SIG-M5 treated with dmso at 0.1 percent for 504 hours (cell line): Measurements from ENCODE around the gene MAT2B.

Experiments
- DNase-seq: peaks from one replicate; lab custom pipeline; 2025; ENCODE audit not compliant: unreplicated experiment; lab: John Stamatoyannopoulos, UW

Gene MAT2B

GRCh38 chr5:163505368-163506094 lies at the start of gene MAT2B:
MAT2B (plus strand) TSS chr5:163505619; CDS start chr5:163505687, 68 bp downstream.
- DNase-seq: peak; percentile 96

- DNase-seq: no peak
Observed at GRCh38 chr5:163456029-163456589, 49.3 kb upstream of the MAT2B start.

DNA sequence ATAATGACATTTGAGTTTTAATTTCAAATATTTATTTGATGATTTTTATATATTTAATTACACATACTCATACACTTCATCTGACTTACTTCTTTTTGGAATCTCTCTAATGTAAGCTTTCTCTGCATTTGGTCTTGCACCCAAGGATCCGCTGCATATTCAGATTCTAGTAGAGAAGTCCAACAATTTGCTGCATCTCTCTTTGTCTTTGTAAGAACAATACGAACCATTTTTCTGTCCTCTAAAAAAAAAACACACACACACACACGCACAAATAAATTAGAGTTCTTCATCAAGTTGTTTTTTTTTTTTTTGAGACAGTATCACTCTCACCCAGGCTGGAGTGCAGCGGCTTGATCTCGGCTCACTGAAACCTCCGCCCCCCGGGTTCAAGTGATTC lies 48.6 kb upstream of the MAT2B start:
- no peak for DNase-seq

DNA sequence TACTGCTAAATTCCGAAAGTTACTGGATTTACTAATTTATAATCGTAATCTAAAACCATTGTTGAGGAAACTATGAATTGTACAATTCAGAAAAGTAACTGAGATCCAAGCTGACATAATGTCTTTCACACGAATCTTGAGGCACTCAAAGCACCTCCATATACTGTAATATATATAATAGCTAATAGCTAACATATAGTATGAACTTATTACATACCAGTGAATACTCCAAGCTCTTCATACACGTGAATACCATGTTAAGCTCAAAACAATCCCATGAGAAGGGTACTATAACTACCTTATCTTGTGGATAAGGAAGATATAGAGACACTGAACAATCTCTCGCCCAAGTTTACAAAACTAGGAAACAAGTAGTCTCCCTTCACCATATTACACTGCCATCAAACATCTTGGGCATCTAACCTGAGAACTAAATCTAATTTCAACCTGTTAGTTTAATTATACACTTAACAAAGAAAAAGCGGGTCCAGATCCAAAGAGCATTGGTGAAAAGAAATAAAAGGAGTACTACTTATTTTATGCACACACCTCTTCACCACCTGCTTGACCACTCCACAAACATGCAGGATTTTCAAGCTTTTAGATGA lies 46.5 kb upstream of the MAT2B start:
- DNase-seq: peak; percentile 32

- DNase-seq: peak; percentile 52
Observed at GRCh38 chr5:163459462-163459818, 46.0 kb upstream of the MAT2B start.

DNA sequence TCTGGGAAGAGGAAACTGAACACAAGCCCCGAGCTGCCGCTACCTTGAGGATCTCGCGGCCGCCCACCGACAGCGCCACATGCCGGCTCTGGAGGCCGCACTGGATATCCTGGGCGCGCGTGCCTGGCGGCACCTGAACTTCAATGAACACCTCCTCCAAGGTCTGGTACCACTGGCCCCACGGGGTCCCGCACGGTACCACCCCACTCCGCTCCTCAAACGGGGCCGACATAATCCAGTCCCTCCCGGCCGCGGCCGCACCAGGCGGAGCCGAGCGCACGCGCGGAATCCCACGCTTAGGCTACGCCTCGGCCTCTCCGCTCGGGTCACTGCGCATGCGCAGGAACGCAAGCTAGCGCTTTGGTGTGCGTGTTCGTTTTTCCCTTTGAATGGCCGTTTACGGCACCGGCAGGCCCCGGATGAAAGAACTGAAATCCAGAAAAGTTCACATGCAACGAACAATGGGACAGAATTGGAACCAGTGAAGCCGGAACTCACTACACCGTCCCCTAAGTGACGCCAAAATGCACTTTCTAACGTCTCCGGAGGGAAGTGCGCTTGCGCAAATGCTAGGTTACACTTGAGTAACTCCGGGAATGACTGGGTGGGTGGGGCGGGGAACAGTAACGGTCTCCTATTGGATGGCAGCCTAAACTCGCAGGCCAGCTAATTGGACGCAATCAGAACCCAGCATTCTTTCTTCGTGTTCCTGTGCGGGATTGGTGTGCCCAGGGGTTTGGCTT lies 45.4 kb upstream of the MAT2B start, which contains the start of gene NUDCD2:
NUDCD2 (minus strand) TSS at position 284 of the 743 bp plus-strand sequence; CDS start at position 232, 52 bp downstream.
- peak; percentile 99 for DNase-seq

- DNase-seq: peak; percentile 42
Observed at GRCh38 chr5:163460562-163461171, 44.8 kb upstream of the MAT2B start, which contains the start of gene HMMR. HMMR (plus strand) TSS chr5:163460632; CDS start chr5:163460693, 61 bp downstream.

- DNase-seq: no peak
Observed at GRCh38 chr5:163463063-163463435, 42.4 kb upstream of the MAT2B start.

- no peak for DNase-seq
Observed at GRCh38 chr5:163467682-163468081, 37.7 kb upstream of the MAT2B start.

DNA sequence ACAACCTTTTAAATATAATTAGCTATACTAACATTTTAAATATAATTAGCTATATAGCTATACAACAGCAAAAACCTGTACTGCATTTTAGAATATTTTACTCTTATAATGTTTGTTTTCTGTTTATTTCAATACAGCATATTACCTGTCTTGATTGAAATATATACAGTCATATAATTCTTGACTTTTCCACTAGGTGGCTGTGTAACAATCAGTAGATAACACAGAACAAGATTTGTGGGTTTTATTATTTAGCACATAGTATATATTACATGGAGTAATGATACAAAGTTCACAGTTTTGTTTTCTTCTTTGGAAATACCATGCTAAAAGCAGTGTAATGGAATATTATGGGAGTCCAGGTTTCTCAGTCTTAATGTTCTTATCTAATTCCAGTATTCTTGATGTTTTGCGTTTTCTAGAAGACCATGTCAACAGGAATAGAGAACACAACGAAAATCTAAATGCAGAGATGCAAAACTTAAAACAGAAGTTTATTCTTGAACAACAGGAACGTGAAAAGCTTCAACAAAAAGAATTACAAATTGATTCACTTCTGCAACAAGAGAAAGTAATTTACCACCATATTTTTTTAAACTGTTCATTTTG lies 31.7 kb upstream of the MAT2B start:
- no peak for DNase-seq

GRCh38 chr5:163475411-163475810 lies 30.0 kb upstream of the MAT2B start:
- peak; percentile 9 for DNase-seq

DNA sequence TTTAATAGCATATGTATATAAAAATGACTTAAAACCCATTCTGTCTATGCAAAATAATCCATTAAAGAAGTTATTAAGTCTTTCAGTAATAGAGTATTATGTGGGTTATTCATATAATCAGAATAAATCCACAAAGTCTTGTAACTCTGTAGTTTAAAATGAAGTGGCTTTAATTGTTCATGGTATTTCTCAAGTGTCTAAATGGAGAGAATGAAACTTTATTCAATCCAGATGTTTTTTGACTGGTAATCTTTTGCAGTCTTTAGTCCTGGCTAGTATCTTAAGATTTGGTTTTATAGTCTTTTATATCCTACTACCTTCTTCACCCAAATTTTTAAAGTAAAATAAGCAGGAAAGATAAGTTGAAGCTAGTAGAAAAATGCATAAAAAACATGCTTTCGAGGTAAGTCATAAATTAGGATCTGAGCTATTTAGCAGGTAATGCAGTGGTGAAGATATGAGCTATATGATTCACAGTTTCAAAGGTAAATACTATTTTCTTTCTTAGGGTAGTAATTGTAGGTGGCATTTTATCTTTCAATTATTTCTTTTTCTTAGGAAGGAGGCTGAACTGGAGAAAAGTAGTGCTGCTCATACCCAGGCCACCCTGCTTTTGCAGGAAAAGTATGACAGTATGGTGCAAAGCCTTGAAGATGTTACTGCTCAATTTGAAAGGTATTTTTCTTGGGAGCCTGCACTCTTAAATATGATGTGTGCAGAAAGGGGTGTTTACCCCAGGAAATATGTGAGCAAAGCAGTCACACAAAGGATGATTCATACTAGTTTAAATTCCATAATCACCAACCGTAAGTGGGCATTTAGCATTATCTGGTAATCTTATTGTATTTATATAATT lies 27.1 kb upstream of the MAT2B start:
- no peak for DNase-seq

DNA sequence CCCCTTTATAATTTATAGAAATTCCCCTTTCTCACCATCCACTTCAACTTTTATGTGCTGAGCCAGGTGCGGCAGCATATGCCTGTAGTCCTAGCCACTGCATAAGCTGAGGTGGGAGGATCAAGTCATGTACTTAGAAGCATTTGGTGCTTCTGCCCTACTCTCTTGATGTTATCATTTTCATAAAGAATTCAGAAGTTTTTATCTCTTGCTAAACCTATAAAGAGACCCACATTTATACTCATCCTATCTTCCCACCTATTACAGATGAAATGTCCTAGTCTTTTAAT lies 26.5 kb upstream of the MAT2B start:
- DNase-seq: no peak

- DNase-seq: peak; percentile 37
Observed at GRCh38 chr5:163489055-163489744, 16.2 kb upstream of the MAT2B start.

DNA sequence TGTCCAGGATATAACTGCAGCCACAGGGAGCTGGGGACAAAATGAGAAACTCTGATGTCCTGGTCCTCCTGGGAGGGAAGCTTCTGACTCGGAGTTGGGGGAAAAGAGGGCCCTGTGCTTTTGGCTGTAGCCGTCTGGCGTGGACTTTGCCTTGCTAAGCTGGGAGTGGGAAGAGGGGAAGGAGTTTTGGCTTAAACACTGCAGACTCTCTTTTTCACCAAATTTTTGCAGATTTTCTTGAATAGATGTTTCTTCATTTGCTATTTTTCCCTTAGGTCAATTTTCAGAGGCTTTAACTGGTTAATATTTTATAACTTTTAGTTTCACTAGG lies 15.7 kb upstream of the MAT2B start:
- DNase-seq: no peak

- no peak for DNase-seq
Observed at GRCh38 chr5:163496286-163496685, 9.1 kb upstream of the MAT2B start.

GRCh38 chr5:163497315-163497714 lies 8.1 kb upstream of the MAT2B start:
- DNase-seq: no peak

DNA sequence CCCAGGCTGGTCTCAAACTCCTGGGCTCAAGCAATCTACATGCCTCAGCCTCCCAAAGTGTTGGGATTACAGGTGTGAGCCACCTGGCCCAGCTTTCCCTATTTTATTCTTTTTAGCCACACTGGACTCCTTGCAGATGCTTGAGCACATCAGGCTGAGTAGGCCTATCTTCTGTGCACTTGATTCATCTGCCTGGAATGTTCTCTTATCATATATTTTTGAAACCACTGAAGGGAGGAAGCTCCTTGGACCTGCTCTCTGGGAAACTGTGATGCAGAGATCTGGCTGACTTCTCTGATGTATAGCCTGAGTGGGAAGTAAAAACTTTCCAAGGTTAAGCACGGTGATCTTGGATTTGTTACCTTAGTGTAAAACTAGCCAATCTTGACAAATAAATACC lies 6.5 kb upstream of the MAT2B start:
- DNase-seq: no peak

DNA sequence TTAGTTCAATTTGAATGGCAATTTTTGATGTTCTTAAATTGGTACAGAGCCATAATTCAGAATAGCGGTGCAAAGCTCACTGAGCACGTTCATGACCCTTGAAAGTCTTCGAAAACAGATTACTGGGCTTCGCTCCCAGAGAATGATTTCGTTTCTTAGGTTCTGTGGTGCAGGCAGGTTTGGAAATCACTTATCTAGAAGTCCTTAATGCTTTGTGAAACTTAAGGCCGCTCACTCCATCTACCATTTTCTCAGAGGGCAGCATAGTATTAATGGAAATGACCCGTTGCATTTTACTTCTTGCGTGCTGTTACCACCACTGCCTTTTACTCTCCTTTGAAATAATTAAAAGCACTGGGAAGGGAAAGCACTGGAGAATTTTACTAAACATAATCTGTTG lies 2.9 kb upstream of the MAT2B start:
- no peak for DNase-seq
